A673 (cell line): ENCODE data around the gene FEM1C.

Experiments used
- CTCF ChIP-seq: fragments of 300-800, 200-600 bp; sonication (generic); conservative IDR thresholded peaks from 2 replicates; pipeline ENCODE4 v1.5.1; 2017; ENCODE audit warnings: low read depth, mild to moderate bottlenecking, antibody characterized with exemption, low read length, moderate library complexity, mixed read lengths
- EZH2 ChIP-seq: fragments of 200-600 bp; sonication (generic); IDR thresholded peaks from 2 replicates; pipeline ENCODE4 v1.6.1; 2017; ENCODE audit warnings: borderline replicate concordance, low read depth, mild to moderate bottlenecking, mixed read lengths, antibody characterized with exemption, low read length; ENCODE audit not compliant: poor library complexity, severe bottlenecking

GRCh38 chr5:115490596-115490995, 54.0 kb downstream of the FEM1C start:
- no peak for TF ChIP-seq CTCF
- no peak for TF ChIP-seq EZH2
